ENCODE data around the gene APLP2.
"Not testable (repeated sequence)": the region's sequence is repeated elsewhere in the genome, so short reads cannot be mapped to it uniquely, and the experiment has no call there.

Gene APLP2

GRCh38 chr11:130091169-130091568 is 21.5 kb downstream of the APLP2 start:
- DNase-seq (ENCODE audit: low read depth) = not testable (repeated sequence)

GRCh38 chr11:130092661-130093060 is 23.0 kb downstream of the APLP2 start:
- DNase-seq (ENCODE audit: low read depth) = no peak

GRCh38 chr11:130094614-130095013 is 24.9 kb downstream of the APLP2 start:
- DNase-seq (ENCODE audit: low read depth) = no peak

- no peak for DNase-seq (ENCODE audit: low read depth)
Observed at GRCh38 chr11:130095326-130095725, 25.6 kb downstream of the APLP2 start.

- no peak for DNase-seq (ENCODE audit: low read depth)
Observed at GRCh38 chr11:130096042-130096441, 26.3 kb downstream of the APLP2 start.

GRCh38 chr11:130096823-130097222 is 27.1 kb downstream of the APLP2 start:
- no peak for DNase-seq (ENCODE audit: low read depth)

- no peak for DNase-seq (ENCODE audit: low read depth)
Observed at GRCh38 chr11:130097285-130097684, 27.6 kb downstream of the APLP2 start.

GRCh38 chr11:130099356-130099755 is 29.7 kb downstream of the APLP2 start:
- DNase-seq (ENCODE audit: low read depth) = no peak

- no peak for DNase-seq (ENCODE audit: low read depth)
Observed at GRCh38 chr11:130100381-130101095, 30.8 kb downstream of the APLP2 start.

- DNase-seq (ENCODE audit: low read depth) = no peak
Observed at GRCh38 chr11:130101661-130102060, 32.0 kb downstream of the APLP2 start.

GRCh38 chr11:130102301-130103249 is 32.9 kb downstream of the APLP2 start:
- DNase-seq (ENCODE audit: low read depth) = no peak

- DNase-seq (ENCODE audit: low read depth) = no peak
Observed at GRCh38 chr11:130103296-130103814, 33.7 kb downstream of the APLP2 start.

GRCh38 chr11:130106381-130106780 is 36.7 kb downstream of the APLP2 start:
- DNase-seq (ENCODE audit: low read depth) = no peak

- DNase-seq (ENCODE audit: low read depth) = not testable (repeated sequence)
Observed at GRCh38 chr11:130108671-130109070, 39.0 kb downstream of the APLP2 start.

GRCh38 chr11:130109386-130109785 is 39.7 kb downstream of the APLP2 start:
- no peak for DNase-seq (ENCODE audit: low read depth)

- DNase-seq (ENCODE audit: low read depth) = no peak
Observed at GRCh38 chr11:130110339-130111108, 40.8 kb downstream of the APLP2 start.

- DNase-seq (ENCODE audit: low read depth) = no peak
Observed at GRCh38 chr11:130112071-130112830, 42.6 kb downstream of the APLP2 start.

GRCh38 chr11:130114281-130114680 is 44.6 kb downstream of the APLP2 start:
- no peak for DNase-seq (ENCODE audit: low read depth)

- no peak for DNase-seq (ENCODE audit: low read depth)
Observed at GRCh38 chr11:130114726-130115125, 45.0 kb downstream of the APLP2 start.

- DNase-seq (ENCODE audit: low read depth) = no peak
Observed at GRCh38 chr11:130115218-130115617, 45.5 kb downstream of the APLP2 start.

- DNase-seq (ENCODE audit: low read depth) = no peak
Observed at GRCh38 chr11:130118165-130118564, 48.5 kb downstream of the APLP2 start.

Measured in stimulated activated CD8-positive, alpha-beta memory T cell treated with anti-CD3 and anti-CD28 coated beads, Interleukin-12 subunit alpha, Interleukin-12 subunit beta, amount 100 ng/mL, for 4 hours (primary cell).